Fibroblast of skin of right quadriceps (primary cell): ENCODE data around the gene UGGT2.
A peak's percentile ranks its signal among the peaks of the same experiment; 100 is the strongest.
"Not testable (repeated sequence)": the region's sequence is repeated elsewhere in the genome, so short reads cannot be mapped to it uniquely, and the experiment has no call there.

Experiments used
- DNase-seq: peaks from one replicate; pipeline ENCODE4 v3.0.0-alpha.2; 2013

Gene UGGT2

DNA sequence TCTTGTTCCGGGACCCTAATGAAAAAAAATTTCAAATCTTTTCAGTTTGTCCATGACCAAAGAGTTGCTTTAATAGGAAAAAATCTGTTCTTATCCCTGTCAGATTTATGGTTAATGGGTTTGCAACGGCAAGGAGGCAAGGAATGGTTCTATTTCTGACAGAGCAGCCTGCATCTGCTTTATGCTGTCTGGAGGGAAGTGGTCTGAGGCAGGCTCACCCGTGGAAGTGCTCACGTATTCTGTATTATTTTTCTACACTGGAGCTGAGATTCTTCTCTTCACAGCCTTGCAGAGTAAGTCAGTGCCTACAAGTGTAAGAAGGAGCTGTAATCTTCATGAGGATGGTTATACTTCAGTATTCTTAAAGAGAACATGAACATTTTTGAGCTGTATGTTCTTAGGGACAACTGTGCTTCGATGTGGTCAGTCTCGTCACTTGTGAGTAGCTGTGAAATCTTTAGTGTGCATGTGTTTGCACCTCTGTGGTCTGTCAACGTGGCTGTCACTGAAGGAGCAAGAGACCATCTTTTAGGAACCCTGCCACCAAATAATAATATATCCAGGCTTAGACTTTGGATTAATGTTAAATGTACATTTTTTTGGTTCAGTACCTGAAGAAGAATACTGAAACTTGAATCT, 262.0 kb downstream of the UGGT2 start:
- DNase-seq, result no peak

GRCh38 chr13:95789315-95789714, 263.9 kb downstream of the UGGT2 start:
- DNase-seq, result not testable (repeated sequence)

GRCh38 chr13:95788100-95788463, 265.1 kb downstream of the UGGT2 start:
- no peak for DNase-seq

DNA sequence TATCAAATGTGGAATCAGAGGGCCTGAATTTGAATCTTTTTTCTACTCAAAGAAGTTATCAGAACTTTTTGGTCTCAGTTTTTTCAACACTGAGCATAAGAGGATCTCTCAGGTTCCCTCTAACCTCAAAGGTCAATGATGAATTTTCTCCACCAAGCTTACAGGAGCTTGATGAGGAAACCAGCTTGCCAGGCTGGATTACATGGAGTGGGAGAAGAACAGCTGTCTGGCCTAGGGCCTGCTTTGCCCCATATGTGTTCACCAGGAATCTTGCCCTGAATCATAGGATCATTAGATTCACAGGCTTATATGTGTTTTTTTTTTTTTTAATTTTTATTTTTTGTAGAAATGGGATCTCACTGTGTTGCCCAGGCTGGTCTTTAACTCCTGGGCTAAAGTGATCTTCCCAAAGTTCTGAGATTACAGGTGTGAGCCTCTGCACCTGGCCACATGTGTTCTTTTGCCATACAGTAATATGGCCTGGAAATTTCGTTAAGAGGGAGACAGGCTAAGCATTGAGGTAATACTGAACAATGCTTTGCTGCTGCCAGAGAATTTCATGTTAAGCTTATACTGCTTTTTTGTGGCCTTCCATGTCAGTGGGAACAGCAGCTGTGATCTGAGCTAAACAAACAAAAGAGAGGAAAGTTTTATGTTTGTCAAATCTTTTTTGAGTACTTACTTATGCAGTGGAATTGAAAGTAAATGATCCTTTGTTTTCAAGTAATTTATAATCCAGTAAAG, 265.7 kb downstream of the UGGT2 start:
- DNase-seq, result no peak

- DNase-seq, result peak; percentile 30
Measured at GRCh38 chr13:95784900-95785290, 268.3 kb downstream of the UGGT2 start.

GRCh38 chr13:95784161-95784899, 268.9 kb downstream of the UGGT2 start:
- peak; percentile 88 for DNase-seq

DNA sequence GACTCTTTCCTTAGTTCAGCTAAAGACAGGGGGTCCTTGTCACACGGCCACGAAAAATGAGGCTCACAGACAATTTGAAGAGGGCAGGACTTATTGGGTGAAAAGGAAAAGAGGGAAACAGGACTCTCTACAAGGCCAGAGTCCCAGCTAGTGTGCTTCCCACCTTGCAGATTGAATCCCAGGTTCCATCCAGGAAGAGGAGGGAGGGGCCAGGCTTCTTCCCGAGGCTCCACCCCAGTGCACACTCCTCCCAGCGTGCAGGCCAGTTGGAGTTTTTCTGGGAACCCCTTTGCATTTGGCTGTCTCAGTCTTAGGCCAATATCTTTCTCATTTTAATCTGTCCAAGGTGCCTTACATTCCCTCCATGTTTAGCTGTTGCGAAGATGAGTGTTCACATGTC, 269.5 kb downstream of the UGGT2 start:
- no peak for DNase-seq

DNA sequence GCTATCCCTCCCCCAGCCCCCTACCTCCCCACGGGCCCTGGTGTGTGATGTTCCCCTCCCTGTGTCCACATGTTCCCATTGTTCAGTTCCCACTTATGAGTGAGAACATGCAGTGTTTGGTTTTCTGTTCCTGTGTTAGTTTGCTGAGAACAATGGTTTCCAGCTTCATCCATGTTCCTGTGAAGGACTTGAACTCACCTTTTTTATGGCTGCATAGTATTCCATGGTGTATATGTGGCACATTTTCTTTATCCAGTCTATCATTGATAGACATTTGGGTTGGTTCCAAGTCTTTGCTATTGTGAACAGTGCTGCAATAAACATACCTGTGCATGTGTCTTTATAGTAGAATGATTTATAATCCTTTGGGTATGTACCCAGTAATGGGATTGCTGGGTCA, 271.3 kb downstream of the UGGT2 start:
- not testable (repeated sequence) for DNase-seq

- no peak for DNase-seq
Measured at GRCh38 chr13:95781016-95781415, 272.2 kb downstream of the UGGT2 start.

GRCh38 chr13:95779522-95779921, 273.7 kb downstream of the UGGT2 start:
- no peak for DNase-seq

DNA sequence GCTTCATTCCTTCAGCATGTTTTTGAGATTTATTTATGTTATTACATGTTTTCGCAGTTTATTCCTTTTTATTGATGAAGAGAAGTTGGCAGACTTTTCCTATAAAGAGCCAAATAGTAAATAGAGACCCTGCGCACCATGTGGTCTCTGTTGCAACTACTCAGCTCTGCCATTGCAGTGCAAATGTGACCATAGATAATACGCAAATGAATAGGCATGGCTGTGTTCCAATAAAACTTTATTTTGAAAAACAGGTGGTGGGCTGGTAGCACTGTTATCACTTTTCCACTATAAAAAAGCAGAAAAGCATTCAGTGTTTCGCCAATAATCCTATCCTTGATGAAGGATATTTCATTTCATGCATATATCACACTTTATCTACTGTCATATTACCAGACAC, 281.3 kb downstream of the UGGT2 start:
- no peak for DNase-seq

DNA sequence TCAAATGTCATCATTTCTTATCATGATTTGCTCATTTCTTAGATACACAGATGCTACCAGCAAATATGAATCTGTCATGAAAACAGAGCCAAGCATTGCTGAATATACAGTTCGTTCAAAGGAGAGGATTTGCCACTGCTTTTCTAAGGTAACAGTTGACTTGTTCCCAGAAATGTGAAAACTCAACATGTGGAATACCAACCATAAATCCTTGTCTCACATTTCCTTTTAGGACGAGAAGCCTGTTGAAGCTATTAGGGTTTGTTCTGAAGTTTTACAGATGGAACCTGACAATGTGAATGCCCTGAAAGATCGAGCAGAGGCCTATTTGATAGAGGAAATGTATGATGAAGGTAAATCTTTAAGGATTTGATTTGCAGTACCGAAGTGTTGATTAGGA, 289.6 kb downstream of the UGGT2 start:
- DNase-seq, result no peak

- not testable (repeated sequence) for DNase-seq
Measured at GRCh38 chr13:95762626-95763025, 290.6 kb downstream of the UGGT2 start.

DNA sequence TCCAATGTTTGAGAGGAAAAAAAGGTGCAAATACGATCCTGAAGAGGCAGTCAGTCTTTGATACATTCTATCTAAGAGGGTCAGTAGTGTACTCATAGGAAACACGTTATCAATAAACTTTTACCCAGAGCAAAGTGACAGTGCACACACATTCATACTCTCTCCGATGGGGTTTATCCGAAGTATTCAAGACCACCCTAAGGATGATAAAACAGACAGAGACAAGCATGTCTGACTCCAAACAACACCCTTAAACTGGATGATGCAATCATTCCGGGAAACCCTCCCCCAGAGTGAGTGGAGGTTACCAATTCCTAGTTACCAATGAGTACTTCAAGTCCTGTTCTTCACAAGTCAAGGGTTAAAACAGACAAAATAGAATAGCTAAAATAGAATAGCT, 297.1 kb downstream of the UGGT2 start:
- DNase-seq, result peak; percentile 14

- DNase-seq, result no peak
Measured at GRCh38 chr13:95754069-95754468, 299.1 kb downstream of the UGGT2 start.

DNA sequence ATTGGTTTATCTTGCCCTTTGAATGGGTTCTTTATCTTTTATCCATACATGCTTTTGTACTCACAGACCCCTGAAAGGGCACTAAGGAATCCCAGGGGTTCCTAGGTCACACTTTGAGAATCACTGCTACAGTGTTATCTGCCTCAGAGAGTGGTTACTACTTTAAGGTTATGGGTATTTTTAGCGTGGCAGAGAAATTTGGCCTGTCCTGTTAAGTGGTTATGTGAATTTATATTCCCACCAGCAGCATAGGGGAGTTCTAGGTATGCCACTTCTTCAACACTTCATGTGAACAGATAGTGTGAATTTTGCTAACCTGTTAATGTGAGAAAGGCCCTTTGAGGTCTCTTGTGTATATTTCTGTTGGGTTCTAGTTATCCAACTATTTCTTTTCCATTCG, 300.5 kb downstream of the UGGT2 start:
- no peak for DNase-seq
